NT2/D1 (cell line): ENCODE results near the gene ZDHHC24.

Source experiments
- SUZ12 ChIP-seq: IDR thresholded peaks from 2 replicates; pipeline ENCODE4 v1.6.1; 2011; ENCODE audit not compliant: insufficient read length, insufficient read depth; ENCODE audit errors: extremely low read depth
- ZNF274 ChIP-seq: IDR thresholded peaks from 2 replicates; pipeline ENCODE4 v1.6.1; 2011; ENCODE audit warnings: mild to moderate bottlenecking, low read depth, low read length

DNA sequence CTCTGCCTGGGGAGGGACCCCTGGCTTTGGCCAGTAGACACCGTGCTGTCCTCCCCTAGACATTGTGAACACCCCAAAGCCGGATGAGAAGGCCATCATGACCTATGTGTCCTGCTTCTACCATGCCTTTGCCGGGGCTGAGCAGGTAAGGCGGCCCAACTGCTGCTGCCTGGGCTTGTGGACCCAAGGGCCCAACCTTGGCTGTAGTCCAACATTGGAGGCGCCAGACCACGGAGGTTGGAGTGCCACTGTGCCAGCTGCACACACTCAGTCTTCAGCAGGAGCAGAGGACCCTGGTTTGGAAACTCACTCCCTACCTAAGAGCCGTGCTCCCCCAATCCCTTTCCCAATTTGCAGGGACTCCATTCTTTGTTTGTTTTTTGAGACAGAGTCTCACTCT is 10.2 kb upstream of the ZDHHC24 start:
- TF ChIP-seq SUZ12 (no peak), ZNF274 (no peak)
